ENCODE data around the gene DAAM2. TPM values are rescaled to one million over a fixed set of nuclear protein-coding genes. Genes with fewer than 3 reads are reported as not detected.

The DAAM2 gene
- total and polyA plus RNA-seq, 9 donors, result 25.8 to 39.9 (median 35.2) TPM

DNA sequence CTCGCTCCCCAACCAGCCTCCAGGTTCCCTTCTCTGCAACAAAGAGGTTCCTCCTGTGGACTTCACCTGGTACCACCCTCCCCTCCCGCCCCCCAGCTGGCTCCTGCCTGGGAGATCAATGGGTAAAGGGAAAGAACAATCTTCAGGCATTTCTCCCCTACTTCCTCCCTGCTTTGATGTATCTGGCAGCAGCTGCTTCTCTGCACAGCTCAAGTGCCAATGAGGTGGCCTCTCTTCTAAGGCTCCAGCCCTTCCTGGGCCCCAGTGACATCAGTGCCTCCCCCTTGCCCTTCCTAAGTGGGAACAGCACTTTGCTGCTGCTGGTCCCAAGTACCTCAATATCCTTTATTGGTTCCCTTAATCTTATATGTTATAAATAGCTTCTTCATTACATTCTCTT lies 118.6 kb downstream of the DAAM2 start:
- Histone ChIP-seq H3K9me3 (replicated peaks; ENCODE audit: control insufficient read depth, low read depth, low read length) (no peaks in the 10 kb centered on the region), H3K36me3 (ENCODE audit: control insufficient read depth, insufficient read depth, low read length) (peaks cover 29% of the 10 kb centered on the region), H3K4me1 (ENCODE audit: control insufficient read depth, insufficient read depth, low read length) (no peaks in the 10 kb centered on the region), H3K27ac (ENCODE audit: low read length) (no peak overlapping the region), H3K4me3 (ENCODE audit: low read length) (no peak overlapping the region), H3K27me3 (ENCODE audit: control insufficient read depth, insufficient read depth, low read length) (no peaks in the 10 kb centered on the region)
- WGBS (ENCODE audit: insufficient coverage), result 100% methylated on average over 1 of the region's 2 CpGs
- no peak for DNase-seq

DNA sequence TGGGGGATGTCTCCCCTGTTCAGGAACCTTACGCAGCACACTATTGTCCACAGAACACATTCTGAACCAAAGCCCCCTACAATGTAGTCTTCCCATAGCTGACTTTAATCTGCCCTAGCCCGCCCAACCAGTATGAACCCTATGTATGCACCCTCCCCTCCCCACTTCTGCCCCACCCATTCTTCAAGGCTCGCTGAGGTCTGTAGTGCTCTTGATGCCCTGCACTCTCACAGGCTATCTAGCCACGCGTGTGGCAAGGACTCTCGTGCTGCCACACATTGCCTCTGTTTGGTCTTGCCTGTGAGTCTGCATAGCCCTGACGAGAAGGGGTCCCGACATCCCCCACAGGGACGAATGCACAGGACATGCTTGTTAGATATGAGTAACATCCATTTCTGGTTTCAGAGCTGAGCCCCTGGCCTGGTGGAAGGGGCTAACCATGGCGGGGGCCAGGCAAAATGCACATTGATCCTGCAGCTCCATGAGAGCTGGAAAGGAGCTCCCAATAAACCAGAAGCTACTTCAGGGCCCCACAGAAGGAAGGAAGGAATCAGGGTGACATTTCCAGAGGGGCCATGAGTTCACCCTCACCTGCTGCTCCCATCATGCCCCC lies 119.4 kb downstream of the DAAM2 start:
- WGBS (ENCODE audit: insufficient coverage), result 98% methylated on average over 10 of the region's 10 CpGs
- peaks cover 29% of the 10 kb centered on the region for H3K36me3 ChIP-seq (ENCODE audit: control insufficient read depth, insufficient read depth, low read length)
- no peak overlapping the region for H3K27ac ChIP-seq (ENCODE audit: low read length)
- H3K4me1 ChIP-seq (ENCODE audit: control insufficient read depth, insufficient read depth, low read length), result no peaks in the 10 kb centered on the region
- no peaks in the 10 kb centered on the region for H3K27me3 ChIP-seq (ENCODE audit: control insufficient read depth, insufficient read depth, low read length)
- DNase-seq, result no peak
- H3K4me3 ChIP-seq (ENCODE audit: low read length), result no peak overlapping the region
- no peaks in the 10 kb centered on the region for H3K9me3 ChIP-seq (replicated peaks; ENCODE audit: control insufficient read depth, low read depth, low read length)

DNA sequence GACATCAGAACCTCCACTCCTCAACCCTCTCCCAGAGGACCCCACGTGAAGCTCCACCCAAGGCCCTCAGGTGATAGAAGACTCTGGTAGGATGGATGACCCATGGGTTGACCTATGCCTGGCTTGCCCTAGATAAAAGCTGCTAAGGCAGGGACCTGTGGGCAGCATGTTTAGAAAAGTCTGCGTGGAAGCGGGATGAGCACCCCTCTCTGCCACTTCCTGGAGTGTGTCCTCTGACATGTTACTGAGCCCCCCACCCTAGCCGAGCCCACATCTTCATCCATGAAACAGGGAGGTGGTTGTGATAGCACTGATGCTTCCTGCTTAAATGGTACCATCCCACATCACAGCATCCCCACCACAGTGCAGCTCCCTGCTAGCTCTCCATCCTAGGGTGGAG lies 120.3 kb downstream of the DAAM2 start:
- H3K27ac ChIP-seq (ENCODE audit: low read length), result no peak overlapping the region
- no peak overlapping the region for H3K4me3 ChIP-seq (ENCODE audit: low read length)
- H3K4me1 ChIP-seq (ENCODE audit: control insufficient read depth, insufficient read depth, low read length), result no peaks in the 10 kb centered on the region
- WGBS (ENCODE audit: insufficient coverage), result no CpG with 5 or more reads among the region's 4 CpGs
- no peaks in the 10 kb centered on the region for H3K27me3 ChIP-seq (ENCODE audit: control insufficient read depth, insufficient read depth, low read length)
- H3K9me3 ChIP-seq (replicated peaks; ENCODE audit: control insufficient read depth, low read depth, low read length), result no peaks in the 10 kb centered on the region
- peaks cover 24% of the 10 kb centered on the region for H3K36me3 ChIP-seq (ENCODE audit: control insufficient read depth, insufficient read depth, low read length)
- DNase-seq, result no peak

DNA sequence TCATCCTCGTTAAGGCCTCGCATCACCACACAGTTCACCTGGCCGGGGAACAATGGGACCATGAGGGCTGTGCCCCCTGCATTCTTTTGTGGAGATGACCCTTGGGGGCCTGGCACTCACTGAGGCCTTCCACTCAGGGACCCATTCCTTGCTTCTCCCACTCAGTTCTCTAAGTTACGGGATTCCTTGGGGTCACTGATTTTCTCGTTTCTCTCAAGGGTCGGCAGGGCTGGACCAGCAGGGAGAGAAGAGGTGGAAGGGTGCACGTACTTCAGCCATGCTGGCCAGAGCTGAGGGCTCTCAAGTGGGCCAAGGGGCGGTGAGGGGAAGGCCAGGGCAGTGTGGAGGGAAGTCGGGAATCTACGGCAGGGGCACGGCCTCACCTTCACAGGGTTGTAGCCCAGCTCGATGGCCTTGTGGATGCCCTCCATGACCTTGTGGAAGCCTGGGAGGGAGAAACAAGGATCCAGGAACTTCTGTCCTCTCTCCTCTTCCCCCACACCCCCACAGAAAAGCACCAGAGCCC lies 121.3 kb downstream of the DAAM2 start:
- H3K36me3 ChIP-seq (ENCODE audit: control insufficient read depth, insufficient read depth, low read length), result peaks cover 24% of the 10 kb centered on the region
- 93% methylated on average over 8 of the region's 12 CpGs for WGBS (ENCODE audit: insufficient coverage)
- no peaks in the 10 kb centered on the region for H3K27me3 ChIP-seq (ENCODE audit: control insufficient read depth, insufficient read depth, low read length)
- DNase-seq, result no peak
- no peak overlapping the region for H3K27ac ChIP-seq (ENCODE audit: low read length)
- no peaks in the 10 kb centered on the region for H3K9me3 ChIP-seq (replicated peaks; ENCODE audit: control insufficient read depth, low read depth, low read length)
- H3K4me1 ChIP-seq (ENCODE audit: control insufficient read depth, insufficient read depth, low read length), result no peaks in the 10 kb centered on the region
- no peak overlapping the region for H3K4me3 ChIP-seq (ENCODE audit: low read length)

DNA sequence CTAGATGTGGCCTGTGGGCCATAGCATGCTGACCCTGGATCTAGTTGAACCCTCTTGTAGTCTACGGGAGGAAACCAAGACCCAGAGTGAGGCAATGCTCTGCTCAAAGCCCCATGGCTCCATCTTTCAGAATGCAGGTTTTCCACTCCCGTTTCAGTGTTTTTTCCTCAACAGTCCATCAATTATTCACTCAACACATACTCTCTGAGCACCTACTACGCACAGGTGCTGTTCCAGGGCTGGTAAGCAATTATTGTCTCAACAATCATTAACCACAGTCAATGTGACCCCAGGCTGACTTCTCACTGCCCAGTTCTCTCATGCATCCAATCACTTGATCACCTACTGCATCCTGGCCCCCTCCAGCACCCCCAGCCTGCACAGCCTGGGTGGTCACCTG lies 122.1 kb downstream of the DAAM2 start:
- Histone ChIP-seq H3K27ac (ENCODE audit: low read length) (no peak overlapping the region), H3K4me1 (ENCODE audit: control insufficient read depth, insufficient read depth, low read length) (no peaks in the 10 kb centered on the region), H3K36me3 (ENCODE audit: control insufficient read depth, insufficient read depth, low read length) (peaks cover 24% of the 10 kb centered on the region), H3K4me3 (ENCODE audit: low read length) (no peak overlapping the region), H3K9me3 (replicated peaks; ENCODE audit: control insufficient read depth, low read depth, low read length) (no peaks in the 10 kb centered on the region), H3K27me3 (ENCODE audit: control insufficient read depth, insufficient read depth, low read length) (no peaks in the 10 kb centered on the region)
- no peak for DNase-seq
- 86% methylated on average over 3 of the region's 3 CpGs for WGBS (ENCODE audit: insufficient coverage)

DNA sequence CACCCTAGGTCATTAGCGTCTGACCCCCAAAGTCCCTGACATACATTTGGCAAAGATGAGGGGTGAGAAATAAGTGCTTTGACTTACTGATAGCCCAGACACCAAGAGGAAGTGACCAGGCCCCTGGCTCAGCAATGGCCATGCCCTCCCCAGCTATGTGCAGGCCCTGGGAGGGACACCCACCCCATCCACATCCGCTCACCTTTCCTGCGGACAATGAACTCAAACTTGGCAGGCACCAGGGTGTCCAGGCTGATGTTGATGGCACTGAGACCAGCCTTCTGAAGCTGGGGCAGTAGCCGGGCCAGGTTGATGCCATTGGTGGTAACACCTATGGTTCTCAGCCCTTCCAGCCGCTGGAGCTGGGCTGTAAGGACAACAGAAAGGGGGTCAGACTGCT lies 123.7 kb downstream of the DAAM2 start:
- H3K36me3 ChIP-seq (ENCODE audit: control insufficient read depth, insufficient read depth, low read length), result peaks cover 24% of the 10 kb centered on the region
- no peak for DNase-seq
- H3K4me3 ChIP-seq (ENCODE audit: low read length), result no peak overlapping the region
- WGBS (ENCODE audit: insufficient coverage), result 97% methylated on average over 4 of the region's 5 CpGs
- H3K27ac ChIP-seq (ENCODE audit: low read length), result no peak overlapping the region
- H3K4me1 ChIP-seq (ENCODE audit: control insufficient read depth, insufficient read depth, low read length), result no peaks in the 10 kb centered on the region
- H3K9me3 ChIP-seq (replicated peaks; ENCODE audit: control insufficient read depth, low read depth, low read length), result no peaks in the 10 kb centered on the region
- H3K27me3 ChIP-seq (ENCODE audit: control insufficient read depth, insufficient read depth, low read length), result no peaks in the 10 kb centered on the region

DNA sequence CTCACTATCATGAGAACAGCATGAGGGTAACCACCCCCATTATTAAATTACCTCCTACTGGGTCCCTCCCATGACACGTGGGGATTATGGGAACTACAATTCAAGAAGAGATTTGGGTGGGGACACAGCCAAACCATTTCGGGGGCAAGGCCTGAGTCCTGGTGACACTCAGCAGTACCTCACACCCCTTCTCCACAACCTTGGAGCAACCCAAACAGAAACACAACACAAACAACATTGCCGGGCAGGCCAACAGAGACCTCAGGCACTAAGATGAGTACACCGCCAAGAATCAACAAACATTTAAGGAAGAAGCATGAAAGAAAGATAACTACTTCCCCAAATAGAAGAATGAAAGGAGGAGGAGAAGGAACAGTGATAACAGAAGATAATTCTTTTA lies 125.2 kb downstream of the DAAM2 start:
- no peak overlapping the region for H3K4me3 ChIP-seq (ENCODE audit: low read length)
- H3K27ac ChIP-seq (ENCODE audit: low read length), result no peak overlapping the region
- no peak for DNase-seq
- WGBS (ENCODE audit: insufficient coverage), result 50% methylated on average over 2 of the region's 4 CpGs
- no peaks in the 10 kb centered on the region for H3K27me3 ChIP-seq (ENCODE audit: control insufficient read depth, insufficient read depth, low read length)
- no peaks in the 10 kb centered on the region for H3K4me1 ChIP-seq (ENCODE audit: control insufficient read depth, insufficient read depth, low read length)
- peaks cover 23% of the 10 kb centered on the region for H3K36me3 ChIP-seq (ENCODE audit: control insufficient read depth, insufficient read depth, low read length)
- no peaks in the 10 kb centered on the region for H3K9me3 ChIP-seq (replicated peaks; ENCODE audit: control insufficient read depth, low read depth, low read length)

DNA sequence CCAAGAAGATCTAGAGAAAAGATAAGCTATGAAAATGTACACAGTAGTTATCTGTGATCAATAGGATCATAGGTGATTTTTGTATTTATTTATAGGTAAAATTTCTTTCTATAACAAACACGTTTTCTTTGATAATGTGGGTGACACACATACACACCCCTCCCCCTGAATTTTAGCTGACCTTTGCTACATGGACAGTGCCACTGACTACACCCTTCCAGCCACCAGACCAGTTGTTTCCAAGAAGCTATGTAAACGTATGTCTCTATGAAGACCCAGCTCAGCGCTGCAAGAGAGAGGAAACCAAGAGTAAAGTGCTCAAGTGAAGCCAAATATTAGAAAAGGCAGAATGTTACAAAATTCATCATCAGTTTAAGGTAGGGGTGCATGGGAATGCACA lies 125.8 kb downstream of the DAAM2 start:
- H3K36me3 ChIP-seq (ENCODE audit: control insufficient read depth, insufficient read depth, low read length), result peaks cover 22% of the 10 kb centered on the region
- no peak overlapping the region for H3K4me3 ChIP-seq (ENCODE audit: low read length)
- no peak for DNase-seq
- H3K9me3 ChIP-seq (replicated peaks; ENCODE audit: control insufficient read depth, low read depth, low read length), result no peaks in the 10 kb centered on the region
- no peak overlapping the region for H3K27ac ChIP-seq (ENCODE audit: low read length)
- 60% methylated on average over 1 of the region's 3 CpGs for WGBS (ENCODE audit: insufficient coverage)
- H3K4me1 ChIP-seq (ENCODE audit: control insufficient read depth, insufficient read depth, low read length), result no peaks in the 10 kb centered on the region
- H3K27me3 ChIP-seq (ENCODE audit: control insufficient read depth, insufficient read depth, low read length), result no peaks in the 10 kb centered on the region

DNA sequence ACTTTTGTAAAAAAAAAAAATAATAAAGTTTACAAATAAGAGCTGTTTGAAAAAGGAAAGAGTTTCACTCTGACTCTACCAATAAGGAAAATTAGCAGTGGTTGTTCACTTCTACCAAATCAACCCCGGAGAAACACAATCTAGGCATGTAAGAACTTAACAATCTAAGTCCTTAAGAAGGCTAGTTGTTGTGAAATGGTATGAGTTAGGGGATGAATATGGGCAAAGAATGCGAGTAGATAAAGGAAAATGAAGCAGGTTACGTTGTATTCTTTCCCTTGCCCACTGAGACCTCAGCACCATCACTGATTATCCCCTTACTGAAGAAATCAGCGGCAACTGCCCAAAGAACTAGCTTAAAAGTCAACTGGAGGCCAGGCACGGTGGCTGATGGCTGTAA lies 126.7 kb downstream of the DAAM2 start:
- Histone ChIP-seq H3K36me3 (ENCODE audit: control insufficient read depth, insufficient read depth, low read length) (peaks cover 24% of the 10 kb centered on the region), H3K27ac (ENCODE audit: low read length) (no peak overlapping the region), H3K9me3 (replicated peaks; ENCODE audit: control insufficient read depth, low read depth, low read length) (no peaks in the 10 kb centered on the region), H3K4me3 (ENCODE audit: low read length) (no peak overlapping the region), H3K27me3 (ENCODE audit: control insufficient read depth, insufficient read depth, low read length) (no peaks in the 10 kb centered on the region), H3K4me1 (ENCODE audit: control insufficient read depth, insufficient read depth, low read length) (no peaks in the 10 kb centered on the region)
- 71% methylated on average over 1 of the region's 5 CpGs for WGBS (ENCODE audit: insufficient coverage)
- no peak for DNase-seq

DNA sequence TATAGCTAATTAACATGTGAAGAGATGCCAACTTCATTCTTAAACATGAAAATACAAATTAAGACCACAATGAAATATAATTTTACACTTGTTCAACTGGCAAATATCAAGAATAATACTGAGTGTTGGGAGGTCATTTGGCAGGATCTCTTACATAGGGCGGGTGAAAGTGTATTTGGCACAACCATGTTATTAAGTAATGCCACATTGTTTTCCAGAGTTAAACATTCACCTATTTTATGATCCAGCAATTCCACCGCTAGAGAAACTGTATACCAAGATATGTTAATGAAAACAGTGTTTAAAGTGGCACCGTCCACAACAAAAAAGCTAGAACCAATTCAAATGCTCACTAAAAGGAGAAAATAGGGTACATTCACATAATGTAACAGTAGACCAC lies 128.0 kb downstream of the DAAM2 start:
- Histone ChIP-seq H3K4me3 (ENCODE audit: low read length) (no peak overlapping the region), H3K27ac (ENCODE audit: low read length) (no peak overlapping the region), H3K36me3 (ENCODE audit: control insufficient read depth, insufficient read depth, low read length) (peaks cover 25% of the 10 kb centered on the region), H3K9me3 (replicated peaks; ENCODE audit: control insufficient read depth, low read depth, low read length) (no peaks in the 10 kb centered on the region), H3K4me1 (ENCODE audit: control insufficient read depth, insufficient read depth, low read length) (no peaks in the 10 kb centered on the region), H3K27me3 (ENCODE audit: control insufficient read depth, insufficient read depth, low read length) (no peaks in the 10 kb centered on the region)
- no CpG with 5 or more reads among the region's 3 CpGs for WGBS (ENCODE audit: insufficient coverage)
- DNase-seq, result no peak

DNA sequence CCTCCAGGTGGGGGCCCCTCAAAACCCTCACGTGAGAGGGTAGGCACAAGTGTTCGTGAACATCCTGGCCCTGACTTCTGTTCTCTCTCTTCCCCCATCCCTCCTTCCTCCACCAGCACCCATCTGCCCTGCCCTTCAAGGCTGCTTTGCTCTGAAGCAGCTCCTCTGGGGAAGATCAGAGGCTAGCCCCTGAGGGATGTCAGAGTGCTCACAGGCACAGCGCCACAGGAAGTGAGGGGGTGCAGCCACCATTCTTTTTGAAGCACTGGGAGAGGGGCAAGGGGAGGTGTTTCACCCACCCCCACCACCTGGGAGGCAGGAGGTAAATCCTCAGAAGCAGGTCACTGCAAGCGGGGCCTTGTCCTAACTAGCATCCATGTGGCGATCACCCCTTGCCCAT lies 130.6 kb downstream of the DAAM2 start:
- WGBS (ENCODE audit: insufficient coverage), result 96% methylated on average over 4 of the region's 5 CpGs
- Histone ChIP-seq H3K4me1 (ENCODE audit: control insufficient read depth, insufficient read depth, low read length) (no peaks in the 10 kb centered on the region), H3K4me3 (ENCODE audit: low read length) (no peak overlapping the region), H3K27ac (ENCODE audit: low read length) (no peak overlapping the region), H3K27me3 (ENCODE audit: control insufficient read depth, insufficient read depth, low read length) (no peaks in the 10 kb centered on the region), H3K36me3 (ENCODE audit: control insufficient read depth, insufficient read depth, low read length) (peaks cover 18% of the 10 kb centered on the region), H3K9me3 (replicated peaks; ENCODE audit: control insufficient read depth, low read depth, low read length) (no peaks in the 10 kb centered on the region)
- no peak for DNase-seq
